HEK293T (cell line): ENCODE results near the gene SP7.

ENCODE experiments used
- CTCF ChIA-PET: fragments of 350-600 bp; formaldehyde crosslinking; extraction: SDS; loops from one replicate; lab custom pipeline; 2021; ENCODE audit warnings: antibody characterized with exemption, inconsistent platforms; lab: Yijun Ruan, JAX
- POLR2A ChIA-PET: fragments of 350-600 bp; formaldehyde crosslinking; extraction: SDS; loops from one replicate; lab custom pipeline; 2020; ENCODE audit warnings: antibody characterized with exemption, inconsistent platforms; lab: Yijun Ruan, JAX
- DNase-seq: peaks from one replicate; pipeline ENCODE4 v3.0.0; 2012; ENCODE audit warnings: mixed read lengths; ENCODE audit errors: extremely low spot score
- ARNT ChIP-seq: fragments of 450-650 bp; IDR thresholded peaks from 2 replicates; pipeline ENCODE4 v1.6.1; 2017; ENCODE audit warnings: mild to moderate bottlenecking
- CTBP1 ChIP-seq: fragments of 450-650 bp; IDR thresholded peaks from 2 replicates; pipeline ENCODE4 v1.6.1; 2016; ENCODE audit warnings: borderline replicate concordance
- ELF4 ChIP-seq: fragments of 450-650 bp; IDR thresholded peaks from 2 replicates; pipeline ENCODE4 v1.6.1; 2017; ENCODE audit warnings: antibody characterized with exemption
- FOXA1 ChIP-seq: fragments of 450-650 bp; IDR thresholded peaks from 2 replicates; pipeline ENCODE4 v1.6.1; 2016; ENCODE audit warnings: mild to moderate bottlenecking
- FOXK2 ChIP-seq: fragments of 450-650 bp; IDR thresholded peaks from 2 replicates; pipeline ENCODE4 v1.6.1; 2016; ENCODE audit warnings: mild to moderate bottlenecking
- HDGF ChIP-seq: fragments of 450-650 bp; IDR thresholded peaks from 2 replicates; pipeline ENCODE4 v1.6.1; 2017; ENCODE audit warnings: antibody characterized with exemption, borderline replicate concordance
- L3MBTL2 ChIP-seq: fragments of 450-650 bp; conservative IDR thresholded peaks from 2 replicates; pipeline ENCODE4 v1.6.1; 2016; ENCODE audit warnings: mild to moderate bottlenecking
- LEF1 ChIP-seq: fragments of 450-650 bp; IDR thresholded peaks from 2 replicates; pipeline ENCODE4 v1.6.1; 2017; ENCODE audit warnings: mild to moderate bottlenecking, borderline replicate concordance
- NFRKB ChIP-seq: fragments of 450-650 bp; IDR thresholded peaks from 2 replicates; pipeline ENCODE4 v1.6.1; 2016; ENCODE audit warnings: mild to moderate bottlenecking, moderate library complexity
- SP1 ChIP-seq: fragments of 450-650 bp; IDR thresholded peaks from 2 replicates; pipeline ENCODE4 v1.6.1; 2017
- SUZ12 ChIP-seq: fragments of 450-650 bp; IDR thresholded peaks from 2 replicates; pipeline ENCODE4 v1.6.1; 2016; ENCODE audit warnings: mild to moderate bottlenecking
- TARDBP ChIP-seq: fragments of 450-650 bp; IDR thresholded peaks from 2 replicates; pipeline ENCODE4 v1.6.1; 2016
- ZNF384 ChIP-seq: fragments of 450-650 bp; IDR thresholded peaks from 2 replicates; pipeline ENCODE4 v1.6.1; 2016

SP7 gene

DNA sequence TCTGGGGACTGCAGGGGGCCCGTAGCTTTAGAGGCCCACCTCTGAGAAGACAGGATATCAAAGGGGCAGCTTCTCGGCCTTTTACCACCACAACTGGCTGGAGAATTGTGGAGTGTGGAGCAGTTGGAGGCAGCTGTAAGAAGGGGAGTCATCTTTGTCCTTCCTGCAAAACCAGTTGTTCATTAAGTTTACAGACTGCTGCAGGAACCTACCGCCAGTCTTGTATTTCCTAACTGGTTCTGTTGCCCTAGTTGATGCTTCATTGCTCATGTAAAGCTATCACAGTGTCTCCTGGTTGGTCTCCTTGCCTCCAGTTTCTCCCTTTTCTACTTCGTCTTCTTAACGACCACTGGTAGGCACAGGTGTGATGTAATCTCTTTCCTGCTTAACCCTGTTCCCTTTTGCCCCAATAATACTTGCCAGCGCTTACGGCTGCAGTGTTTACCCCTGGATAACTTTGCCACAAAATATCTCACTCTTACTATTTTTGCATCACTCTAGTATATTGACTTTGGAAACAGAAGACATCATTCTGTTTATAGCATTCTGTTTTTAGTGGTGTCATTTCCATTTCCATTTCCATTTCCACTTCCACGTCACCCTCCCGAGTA, 56.2 kb downstream of the SP7 start:
- POLR2A ChIA-PET = interaction anchor here (0.8 to 3.2 kb wide), 3 partner anchors 12 to 41 kb away, joined by 3 to 15 read pairs (median 4); partner anchors contain the start of genes AAAS, ESPL1 and PFDN5
- DNase-seq = no peak
- CTCF ChIA-PET = interaction anchor here (0.9 to 1.1 kb wide), 2 partner anchors 66 to 68 kb away, joined by 3 read pairs; no protein-coding TSS in a partner anchor
- TF ChIP-seq ELF4 = no peak
- TF ChIP-seq L3MBTL2 = no peak
- TF ChIP-seq SP1 = no peak
- no peak for TF ChIP-seq SUZ12
- no peak for TF ChIP-seq HDGF
- no peak for TF ChIP-seq LEF1

DNA sequence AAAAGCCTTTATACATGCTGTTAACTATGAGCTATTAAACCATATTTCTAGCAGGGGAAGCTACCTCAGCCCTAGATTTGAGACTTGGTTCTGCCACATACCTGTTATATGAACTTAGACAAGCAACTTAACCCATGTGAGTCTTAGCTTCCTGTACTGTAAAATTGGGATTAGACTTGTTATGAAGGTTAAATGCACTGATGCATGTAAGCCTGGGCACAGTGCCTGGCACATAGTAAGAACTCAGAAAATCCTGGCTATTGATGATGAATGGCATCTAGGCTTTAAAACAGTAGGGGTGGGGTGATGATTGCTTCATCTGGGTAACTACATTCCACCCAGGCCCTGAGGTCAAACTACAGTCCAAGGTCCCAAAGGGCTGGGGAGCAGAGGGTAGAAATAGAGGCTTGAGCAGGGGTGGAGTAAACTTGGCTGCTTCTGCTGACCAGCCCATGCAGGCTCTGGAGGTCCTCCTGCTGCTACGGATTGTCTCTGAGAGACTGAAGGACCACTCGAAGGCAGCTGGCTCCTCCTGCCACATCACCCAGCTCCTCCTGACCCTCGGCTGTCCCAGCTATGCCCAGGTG, 56.8 kb downstream of the SP7 start:
- CTCF ChIA-PET = interaction anchor here (0.8 to 1.1 kb wide), 3 partner anchors 21 to 68 kb away, joined by 3 read pairs; no protein-coding TSS in a partner anchor
- DNase-seq = no peak
- POLR2A ChIA-PET = interaction anchor here (1.0 to 3.2 kb wide), 3 partner anchors 11 to 42 kb away, joined by 3 to 15 read pairs (median 8); partner anchors contain the start of genes AAAS, ESPL1 and PFDN5
- no peak for TF ChIP-seq TARDBP
- TF ChIP-seq NFRKB = no peak
- TF ChIP-seq FOXK2 = no peak
- no peak for TF ChIP-seq LEF1

DNA sequence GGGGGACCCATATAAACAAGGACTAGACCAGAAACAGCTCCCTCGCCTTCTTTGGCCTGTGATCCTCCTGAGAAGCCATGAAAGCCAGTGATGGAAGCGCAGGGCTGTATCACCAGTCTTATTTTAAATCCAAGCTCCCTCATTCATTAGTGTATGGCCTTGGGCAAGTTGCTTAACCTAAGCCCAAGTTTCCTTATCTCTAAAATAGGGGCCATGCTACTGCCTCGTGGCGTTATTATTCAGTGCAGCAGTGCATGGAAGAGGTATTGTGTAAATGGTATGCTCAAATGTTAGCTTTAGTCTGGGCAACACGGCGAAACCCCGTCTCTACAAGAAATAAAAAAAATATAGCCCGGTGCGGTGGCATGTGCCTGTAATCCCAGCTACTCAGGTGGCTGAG, 58.2 kb downstream of the SP7 start:
- ChIA-PET CTCF (interaction anchor here (0.6 to 1.5 kb wide), 3 partner anchors 10 to 104 kb away, joined by 3 to 5 read pairs (median 4); partner anchors contain the start of gene ESPL1), POLR2A (interaction anchor here (2.2 to 3.2 kb wide), 2 partner anchors 10 to 17 kb away, joined by 8 to 15 read pairs; partner anchors contain the start of genes ESPL1 and PFDN5)
- no peak for DNase-seq
- no peak for TF ChIP-seq CTBP1
- no peak for TF ChIP-seq SUZ12
- TF ChIP-seq FOXA1 = no peak
- no peak for TF ChIP-seq HDGF
- no peak for TF ChIP-seq ZNF384
- TF ChIP-seq ELF4 = no peak
- TF ChIP-seq FOXK2 = no peak
- TF ChIP-seq SP1 = no peak
- no peak for TF ChIP-seq TARDBP
- no peak for TF ChIP-seq LEF1
- no peak for TF ChIP-seq ARNT
